Keratinocyte (primary cell): ENCODE results near the gene EIF3D. TPM values are rescaled to one million over a fixed set of nuclear protein-coding genes. Genes with fewer than 3 reads are reported as not detected.

Source experiments
- DNase-seq: peaks from one replicate; pipeline ENCODE4 v3.0.0-alpha.2; 2011; ENCODE audit warnings: low read depth, missing footprints, low spot score
- FAIRE-seq: peaks from 2 replicates; lab custom pipeline; 2011; peaks lifted over from hg19 to GRCh38; lab: Jason Lieb, UNC
- H2AFZ ChIP-seq: 2 replicates; pipeline ENCODE4 v1.6.0; 2012; ENCODE audit warnings: low read length, control low read depth, inconsistent platforms; ENCODE audit not compliant: control insufficient read depth
- H3K27ac ChIP-seq: 2 replicates; pipeline ENCODE4 v1.5.1; 2011; ENCODE audit warnings: low read length; ENCODE audit not compliant: control insufficient read depth, insufficient read depth
- H3K27me3 ChIP-seq: 3 replicates; pipeline ENCODE4 v1.6.0; 2011; ENCODE audit warnings: low read length; ENCODE audit not compliant: control insufficient read depth, insufficient read depth; ENCODE audit errors: extremely low read depth
- H3K36me3 ChIP-seq, 2 experiments: 2 replicates in 1 of 2; 3 replicates in 1 of 2; pipeline ENCODE4 v1.5.1; 2011; ENCODE audit warnings: low read length in 2 of 2, mild to moderate bottlenecking in 1 of 2; ENCODE audit not compliant: control insufficient read depth in 2 of 2, insufficient read depth in 2 of 2; ENCODE audit errors: extremely low read depth in 1 of 2
- H3K4me1 ChIP-seq: 3 replicates; pipeline ENCODE4 v1.5.1; 2011; ENCODE audit warnings: low read length; ENCODE audit not compliant: control insufficient read depth, insufficient read depth; ENCODE audit errors: extremely low read depth
- H3K4me2 ChIP-seq: 3 replicates; pipeline ENCODE4 v1.6.0; 2011; ENCODE audit warnings: low read depth, low read length; ENCODE audit not compliant: control insufficient read depth, insufficient read depth; ENCODE audit errors: extremely low read depth
- H3K4me3 ChIP-seq, 3 experiments: fragments of 200-600 bp in 1 of 3; sonication (generic) in 1 of 3; 2 replicates in 2 of 3; 3 replicates in 1 of 3; pipeline ENCODE4 v1.5.1; 2011 to 2016; ENCODE audit warnings: low read length in 3 of 3, mild to moderate bottlenecking in 3 of 3, control low read depth in 2 of 3, inconsistent platforms in 1 of 3, low read depth in 1 of 3, mixed read lengths in 1 of 3, mixed run types in 1 of 3, moderate library complexity in 1 of 3; ENCODE audit not compliant: control insufficient read depth in 2 of 3, insufficient read depth in 2 of 3; ENCODE audit errors: extremely low read depth in 1 of 3
- H3K79me2 ChIP-seq: 2 replicates; pipeline ENCODE4 v1.6.0; 2012; ENCODE audit warnings: low read length; ENCODE audit not compliant: control insufficient read depth, insufficient read depth
- H3K9ac ChIP-seq: 3 replicates; pipeline ENCODE4 v1.6.0; 2011; ENCODE audit warnings: low read length; ENCODE audit not compliant: control insufficient read depth, insufficient read depth; ENCODE audit errors: extremely low read depth
- H3K9me1 ChIP-seq: 3 replicates; pipeline ENCODE4 v1.6.0; 2011; ENCODE audit warnings: low read length; ENCODE audit not compliant: control insufficient read depth, insufficient read depth; ENCODE audit errors: extremely low read depth
- H3K9me3 ChIP-seq: 2 replicates; pipeline ENCODE4 v1.5.1; 2012; ENCODE audit warnings: low read depth, low read length; ENCODE audit not compliant: control insufficient read depth
- H4K20me1 ChIP-seq: 3 replicates; pipeline ENCODE4 v1.6.0; 2011; ENCODE audit warnings: low read length; ENCODE audit not compliant: control insufficient read depth, insufficient read depth; ENCODE audit errors: extremely low read depth
- EZH2 ChIP-seq: IDR thresholded peaks from one replicate; pipeline ENCODE4 v1.6.1; 2012; ENCODE audit warnings: inconsistent platforms, mild to moderate bottlenecking, low read length, moderate library complexity
- dilution Hi-C: fragments of 300-500 bp; cut with MboI; formaldehyde crosslinking; loops from one replicate; pipeline ENCODE4 v1.7.0; 2020; ENCODE audit warnings: low sequenced_read_pairs; ENCODE audit not compliant: extremely low pct_ligation_motif_present
- polyA plus RNA-seq, 5 experiments: library from polyadenylated mRNA; depleted of rRNA in 3 of 5; stranded (reverse) in 3 of 5; stranded (forward) in 1 of 5; unstranded in 1 of 5; fragments of >200 nt; gene quantifications; 1 replicate in 1 of 5; 2 replicates in 3 of 5; 3 replicates in 1 of 5; pipeline versions ENCODE4 v1.2.1 to v1.2.3, GENCODE V29; 2011 to 2012; ENCODE audit warnings: missing spikeins in 2 of 5, low read depth in 1 of 5, low replicate concordance in 1 of 5
- TF ChIP-seq, protein P1 (sequence below), 3 experiments: IDR thresholded peaks in 1 of 3; conservative IDR thresholded peaks in 1 of 3; optimal IDR thresholded peaks in 1 of 3; 2 replicates in 2 of 3; 3 replicates in 1 of 3; pipeline versions ENCODE3 to v1.5.1; 2011; ENCODE audit warnings: low read length in 3 of 3, mild to moderate bottlenecking in 3 of 3, moderate library complexity in 2 of 3, control low read depth in 1 of 3, inconsistent platforms in 1 of 3; ENCODE audit not compliant: insufficient read depth in 2 of 3; ENCODE audit errors: extremely low read depth in 1 of 3

EIF3D gene
- polyA plus RNA-seq, 1 donor (not counting 4 experiments of a cell fraction or from before 2014, with no cell fraction given) = 408 TPM

- no peak for FAIRE-seq
- no peaks in the 10 kb centered on the region for H3K36me3 ChIP-seq
- dilution Hi-C loops = no loop called here
Measured at GRCh38 chr22:36566720-36567119, 37.8 kb upstream of the EIF3D start.

GRCh38 chr22:36565686-36566085 lies 36.7 kb upstream of the EIF3D start:
- Histone ChIP-seq H3K36me3 (no peaks in the 10 kb centered on the region), H4K20me1 (no peaks in the 10 kb centered on the region), H3K9me3 (no peaks in the 10 kb centered on the region), H3K4me1 (peaks cover 10% of the 10 kb centered on the region), H3K79me2 (no peaks in the 10 kb centered on the region), H3K9me1 (no peaks in the 10 kb centered on the region), H3K27ac (no peak overlapping the region), H3K9ac (no peak overlapping the region), H3K4me2 (no peak overlapping the region), H3K4me3 (no peak overlapping the region), H2AFZ (no peak overlapping the region), H3K27me3 (peaks cover 19% of the 10 kb centered on the region)
- FAIRE-seq (no peak), DNase-seq (no peak)
- dilution Hi-C loops = no loop called here
- no peak for TF ChIP-seq EZH2
- TF ChIP-seq, protein P1, sequence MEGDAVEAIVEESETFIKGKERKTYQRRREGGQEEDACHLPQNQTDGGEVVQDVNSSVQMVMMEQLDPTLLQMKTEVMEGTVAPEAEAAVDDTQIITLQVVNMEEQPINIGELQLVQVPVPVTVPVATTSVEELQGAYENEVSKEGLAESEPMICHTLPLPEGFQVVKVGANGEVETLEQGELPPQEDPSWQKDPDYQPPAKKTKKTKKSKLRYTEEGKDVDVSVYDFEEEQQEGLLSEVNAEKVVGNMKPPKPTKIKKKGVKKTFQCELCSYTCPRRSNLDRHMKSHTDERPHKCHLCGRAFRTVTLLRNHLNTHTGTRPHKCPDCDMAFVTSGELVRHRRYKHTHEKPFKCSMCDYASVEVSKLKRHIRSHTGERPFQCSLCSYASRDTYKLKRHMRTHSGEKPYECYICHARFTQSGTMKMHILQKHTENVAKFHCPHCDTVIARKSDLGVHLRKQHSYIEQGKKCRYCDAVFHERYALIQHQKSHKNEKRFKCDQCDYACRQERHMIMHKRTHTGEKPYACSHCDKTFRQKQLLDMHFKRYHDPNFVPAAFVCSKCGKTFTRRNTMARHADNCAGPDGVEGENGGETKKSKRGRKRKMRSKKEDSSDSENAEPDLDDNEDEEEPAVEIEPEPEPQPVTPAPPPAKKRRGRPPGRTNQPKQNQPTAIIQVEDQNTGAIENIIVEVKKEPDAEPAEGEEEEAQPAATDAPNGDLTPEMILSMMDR (optimal IDR thresholded peaks at IDR 0.05 in 1 of 3, IDR thresholded peaks at IDR 0.05 in 1 of 3, conservative IDR thresholded peaks at IDR 0.05 in 1 of 3; ENCODE audit: extremely low read depth in 1 of 3, insufficient read depth in 2 of 3, low read length in 3 of 3) = no peak

More at GRCh38 chr22:36566720-36567119, 37.8 kb upstream of the EIF3D start:
- no peak overlapping the region for H3K4me3 ChIP-seq
- no peaks in the 10 kb centered on the region for H3K9me3 ChIP-seq
- TF ChIP-seq EZH2 = no peak
- TF ChIP-seq, protein P1 (optimal IDR thresholded peaks at IDR 0.05 in 1 of 3, IDR thresholded peaks at IDR 0.05 in 1 of 3, conservative IDR thresholded peaks at IDR 0.05 in 1 of 3; ENCODE audit: extremely low read depth in 1 of 3, insufficient read depth in 2 of 3, low read length in 3 of 3) = no peak
- peaks cover 19% of the 10 kb centered on the region for H3K27me3 ChIP-seq
- H3K4me1 ChIP-seq = peaks cover 10% of the 10 kb centered on the region
- H4K20me1 ChIP-seq = no peaks in the 10 kb centered on the region
- no peak for DNase-seq
- no peaks in the 10 kb centered on the region for H3K79me2 ChIP-seq
- H3K27ac ChIP-seq = no peak overlapping the region
- H3K9ac ChIP-seq = no peak overlapping the region
- H2AFZ ChIP-seq = no peak overlapping the region
- H3K9me1 ChIP-seq = no peaks in the 10 kb centered on the region
- no peak overlapping the region for H3K4me2 ChIP-seq
